GM18508 (cell line): Measurements from ENCODE around the gene PRPF19.

Experiments used
- ATAC-seq: cut with Tn5 transposase; IDR thresholded peaks from one replicate; pipeline ENCODE4 v1.9.1; 2021; ENCODE audit warnings: moderate number of reproducible peaks; ENCODE audit not compliant: insufficient read depth, unreplicated experiment

The PRPF19 gene

GRCh38 chr11:60924906-60925853 lies 18.8 kb upstream of the PRPF19 start:
- no peak for ATAC-seq

GRCh38 chr11:60924110-60924905 lies 17.9 kb upstream of the PRPF19 start, which contains the start of gene TMEM132A:
TMEM132A (plus strand) TSS chr11:60924460; CDS start chr11:60924634, 174 bp downstream.
- no peak for ATAC-seq

GRCh38 chr11:60923800-60924109 lies 17.4 kb upstream of the PRPF19 start:
- ATAC-seq = no peak

- ATAC-seq = no peak
Observed at GRCh38 chr11:60923326-60923725, 16.9 kb upstream of the PRPF19 start.

GRCh38 chr11:60922906-60923305 lies 16.5 kb upstream of the PRPF19 start:
- ATAC-seq = no peak

GRCh38 chr11:60921777-60922335 lies 15.5 kb upstream of the PRPF19 start:
- ATAC-seq = no peak

- ATAC-seq = no peak
Observed at GRCh38 chr11:60921259-60921658, 14.9 kb upstream of the PRPF19 start.

GRCh38 chr11:60919956-60920355 lies 13.6 kb upstream of the PRPF19 start:
- no peak for ATAC-seq

- no peak for ATAC-seq
Observed at GRCh38 chr11:60919320-60919719, 12.9 kb upstream of the PRPF19 start.

GRCh38 chr11:60918939-60919265 lies 12.5 kb upstream of the PRPF19 start:
- ATAC-seq = no peak

- ATAC-seq = no peak
Observed at GRCh38 chr11:60918251-60918938, 12.0 kb upstream of the PRPF19 start.

GRCh38 chr11:60917267-60917666 lies 10.9 kb upstream of the PRPF19 start:
- no peak for ATAC-seq

GRCh38 chr11:60916669-60917206 lies 10.4 kb upstream of the PRPF19 start:
- ATAC-seq = no peak

GRCh38 chr11:60915248-60915914 lies 9.0 kb upstream of the PRPF19 start:
- ATAC-seq = no peak

- ATAC-seq = no peak
Observed at GRCh38 chr11:60914633-60915247, 8.4 kb upstream of the PRPF19 start.

- peak; percentile 27 for ATAC-seq
Observed at GRCh38 chr11:60913793-60914632, 7.6 kb upstream of the PRPF19 start, which contains the start of gene TMEM109. TMEM109 (plus strand) TSS chr11:60914158; CDS start chr11:60919694, 5,536 bp downstream.

- no peak for ATAC-seq
Observed at GRCh38 chr11:60912851-60913528, 6.6 kb upstream of the PRPF19 start.
